Posterior cingulate gyrus (tissue), 11 donors: Measurements from ENCODE around the gene RFX2.

Experiments
- DNase-seq, 10 donors: peaks; one replicate each; pipeline versions ENCODE4 v3.0.0 to v3.0.0-alpha.2; 2020 to 2021; ENCODE audit warnings: mixed read lengths in 3 of 10
- intact Hi-C: fragments of 100-400 bp; cut with DNase I; formaldehyde crosslinking; loops from one replicate; pipeline ENCODE4 v1.15.1; 2023

Gene RFX2

DNA sequence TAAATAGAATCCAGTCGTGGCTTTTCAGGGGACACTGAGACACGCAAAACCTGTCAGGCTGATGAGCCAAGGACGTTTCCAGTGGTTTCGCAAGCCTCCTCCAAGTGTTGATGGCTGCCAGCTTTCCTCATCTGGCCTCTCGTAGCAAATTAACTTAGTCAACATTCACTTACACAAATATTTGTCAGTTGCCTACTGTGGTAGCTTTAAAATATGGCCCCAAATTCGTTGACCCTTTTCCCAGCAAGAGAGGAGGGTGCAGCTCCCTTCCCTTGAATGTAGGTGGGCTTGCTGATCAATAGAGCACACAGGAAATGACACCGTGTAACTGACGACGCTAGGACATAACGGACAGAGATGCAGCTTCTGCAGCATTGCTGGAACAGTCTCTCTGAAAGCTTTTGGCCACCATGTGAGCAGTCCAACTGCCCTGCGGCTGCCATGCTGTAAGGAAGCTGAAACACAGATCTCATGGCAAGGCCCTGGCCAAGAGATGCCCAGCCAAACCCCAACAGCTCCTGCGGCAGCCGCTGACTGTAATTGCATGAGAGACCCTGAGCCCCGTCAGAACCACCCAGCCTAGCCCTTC, 126.8 kb downstream of the RFX2 start:
- peak in 1 of 10 donors; percentile 11 for DNase-seq
- intact Hi-C loops: no loop called here

GRCh38 chr19:5978606-5979552, 131.4 kb downstream of the RFX2 start:
- intact Hi-C loops: loop anchor here (5.0 kb wide), 1 partner anchor 77 kb away; the partner anchor contains the start of genes NDUFA11 and VMAC
- peak in 1 of 10 donors; percentile 36 for DNase-seq

GRCh38 chr19:5977785-5978605, 132.3 kb downstream of the RFX2 start, which contains the start of gene RANBP3:
Gene RANBP3, minus strand, starts transcription at chr19:5978140. Its CDS starts 58 bp downstream, at chr19:5978082.
- intact Hi-C loops: loop anchor here (5.0 kb wide), 1 partner anchor 76 kb away; the partner anchor contains the start of genes NDUFA11 and VMAC

DNA sequence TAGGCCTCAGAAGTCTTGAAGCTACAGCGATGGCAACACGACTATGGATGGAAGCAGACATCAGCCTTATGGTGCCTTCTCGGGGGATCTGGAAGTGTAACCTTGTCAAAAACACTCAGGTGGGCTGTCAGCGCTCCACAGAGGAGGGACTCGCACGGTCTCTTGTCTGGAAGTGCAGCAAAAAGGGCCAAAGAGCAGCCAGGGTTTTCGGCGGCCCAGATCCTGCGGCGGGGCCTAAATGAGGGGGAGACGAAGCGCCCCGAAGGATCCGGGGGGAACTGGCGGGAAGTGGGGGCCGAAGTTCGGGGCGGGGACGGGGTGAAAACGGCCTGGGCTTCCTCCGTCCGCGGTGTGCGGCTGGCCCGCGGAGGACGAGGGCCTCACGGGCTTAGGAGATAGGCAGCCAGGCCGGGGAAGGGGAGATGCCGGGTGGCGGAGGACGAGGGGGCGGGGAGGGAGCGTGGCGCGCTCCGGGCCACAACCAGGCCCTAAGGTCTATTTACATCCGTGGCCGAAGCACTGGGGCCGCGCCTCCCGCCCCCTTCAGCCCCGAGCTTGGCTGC, 133.0 kb downstream of the RFX2 start:
- peak in 1 of 10 donors; percentile 32 for DNase-seq
- intact Hi-C loops: loop anchor here (5.0 kb wide), 1 partner anchor 75 kb away; the partner anchor contains the start of genes NDUFA11 and VMAC

More at GRCh38 chr19:5977785-5978605, 132.3 kb downstream of the RFX2 start, which contains the start of gene RANBP3:
- peak; percentile 94 to 100 (median 97) for DNase-seq

DNA sequence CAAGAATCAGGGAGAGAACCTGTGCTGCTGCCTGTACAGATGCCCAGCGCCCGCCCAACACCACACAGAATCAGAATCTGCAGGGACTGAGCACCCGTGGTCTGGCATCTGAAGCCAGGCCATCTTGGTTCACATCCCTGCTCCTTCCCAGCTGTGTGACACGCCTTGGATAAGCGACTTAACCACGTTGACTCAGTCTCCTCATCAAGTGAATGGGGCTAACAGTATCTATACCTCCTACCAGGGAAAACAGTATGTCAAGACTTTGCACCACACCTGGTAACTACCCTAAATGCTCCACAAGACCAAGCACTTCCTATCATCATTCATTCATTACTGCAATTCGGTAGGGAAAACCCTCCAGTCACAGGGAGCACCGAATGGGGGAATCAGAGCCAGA, 133.5 kb downstream of the RFX2 start:
- no peak for DNase-seq
- intact Hi-C loops: loop anchor here (5.0 kb wide), 1 partner anchor 74 kb away; the partner anchor contains the start of genes NDUFA11 and VMAC

GRCh38 chr19:5975388-5975728, 134.9 kb downstream of the RFX2 start:
- intact Hi-C loops: loop anchor here (5.0 kb wide), 1 partner anchor 73 kb away; the partner anchor contains the start of genes NDUFA11 and VMAC
- no peak for DNase-seq

DNA sequence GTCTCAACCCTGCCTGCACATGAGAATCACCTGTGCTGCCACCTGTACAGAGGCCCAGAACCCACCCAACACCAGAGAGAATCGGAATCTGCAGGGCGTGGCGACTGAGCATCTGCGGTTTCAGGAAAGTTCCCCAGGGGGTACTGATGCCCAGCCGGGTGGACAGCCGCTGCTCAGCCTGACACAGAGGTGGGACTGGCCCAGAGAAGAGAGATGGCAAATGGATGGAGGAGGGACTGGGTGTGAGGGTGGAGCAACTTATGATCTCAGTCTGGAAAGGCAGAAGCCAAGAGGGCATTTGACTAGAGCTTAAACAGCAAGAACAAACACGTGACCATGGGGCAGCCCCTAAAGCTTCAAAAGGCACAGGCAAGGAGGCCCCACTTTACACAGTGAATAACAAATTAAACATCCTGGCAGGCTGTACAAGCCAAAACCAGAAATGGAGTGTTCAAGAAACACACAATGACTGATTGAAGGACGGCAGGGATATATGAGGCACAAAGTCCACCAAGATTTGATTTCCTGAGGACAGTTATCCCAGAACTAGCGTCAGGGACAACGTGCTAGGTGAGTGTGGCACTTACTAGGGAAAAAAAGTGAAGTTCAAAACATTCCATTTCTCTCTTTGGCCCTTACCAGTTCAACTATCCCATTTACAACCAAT, 135.4 kb downstream of the RFX2 start:
- intact Hi-C loops: loop anchor here (5.0 kb wide), 1 partner anchor 73 kb away; the partner anchor contains the start of genes NDUFA11 and VMAC
- peak in 1 of 10 donors; percentile 56 for DNase-seq

GRCh38 chr19:5973867-5974635, 136.2 kb downstream of the RFX2 start:
- intact Hi-C loops: no loop called here
- peak in 1 of 10 donors; percentile 57 for DNase-seq

DNA sequence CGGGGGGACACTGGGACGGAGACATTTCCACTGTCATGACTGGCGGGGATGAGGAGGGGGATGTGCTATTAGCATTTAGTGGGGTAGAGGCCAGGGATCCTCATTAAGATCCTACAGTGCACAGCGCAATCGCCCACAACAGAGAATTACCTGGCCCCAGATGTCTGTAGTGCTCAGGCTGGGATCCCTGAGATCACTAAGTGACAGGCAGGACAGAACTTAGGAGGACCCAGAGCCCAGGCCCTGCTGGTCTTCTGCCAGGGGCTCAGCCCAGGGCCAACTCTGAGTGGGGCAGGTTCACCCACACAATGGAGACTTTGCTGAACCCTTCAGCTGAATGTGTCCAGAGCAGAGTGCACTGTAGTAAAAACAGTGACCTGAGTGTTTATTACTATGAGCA, 136.9 kb downstream of the RFX2 start:
- peak in 1 of 10 donors; percentile 61 for DNase-seq
- intact Hi-C loops: no loop called here

- intact Hi-C loops: no loop called here
- peak in 1 of 10 donors; percentile 1 for DNase-seq
These were observed 138.0 kb downstream of the RFX2 start for GRCh38 chr19:5972355-5972731.

GRCh38 chr19:5971714-5972354, 138.5 kb downstream of the RFX2 start:
- peak in 1 of 10 donors; percentile 14 for DNase-seq

GRCh38 chr19:5969476-5969875, 140.8 kb downstream of the RFX2 start:
- DNase-seq: peak in 2 of 10 donors; percentile 37 to 54
- intact Hi-C loops: loop anchor here (5.0 kb wide), 1 partner anchor 53 kb away; no protein-coding TSS in a partner anchor

More at GRCh38 chr19:5971714-5972354, 138.5 kb downstream of the RFX2 start:
- intact Hi-C loops: no loop called here

GRCh38 chr19:5968431-5969373, 141.6 kb downstream of the RFX2 start:
- intact Hi-C loops: loop anchor here (5.0 kb wide), 1 partner anchor 54 kb away; no protein-coding TSS in a partner anchor
- DNase-seq: peak in 2 of 10 donors; percentile 66 to 82

GRCh38 chr19:5967994-5968430, 142.3 kb downstream of the RFX2 start:
- intact Hi-C loops: loop anchor here (5.0 kb wide), 1 partner anchor 54 kb away; no protein-coding TSS in a partner anchor
- DNase-seq: peak in 9 of 10 donors; percentile 46 to 93 (median 78)

DNA sequence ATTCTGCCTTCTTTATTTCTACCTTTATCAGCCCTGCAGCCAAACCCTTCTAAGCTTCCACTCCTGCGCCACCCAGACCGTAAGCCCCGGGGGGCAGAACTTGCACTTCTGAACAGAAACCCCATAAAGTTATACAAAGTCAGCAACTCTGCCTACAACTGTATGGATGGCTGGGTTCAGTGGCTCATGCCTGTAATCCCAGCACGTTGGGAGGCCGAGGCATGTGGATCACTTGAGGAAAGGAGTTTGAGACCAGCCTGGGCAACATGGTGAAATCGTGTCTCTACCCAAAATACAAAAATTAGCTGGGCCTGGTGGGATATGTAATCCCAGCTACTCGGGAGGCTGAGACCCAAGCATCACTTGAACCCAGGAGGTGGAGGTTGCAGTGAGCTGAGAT, 142.7 kb downstream of the RFX2 start:
- DNase-seq: peak in 2 of 10 donors; percentile 52 to 60
- intact Hi-C loops: loop anchor here (5.0 kb wide), 1 partner anchor 55 kb away; no protein-coding TSS in a partner anchor

- intact Hi-C loops: loop anchor here (5.0 kb wide), 1 partner anchor 55 kb away; no protein-coding TSS in a partner anchor
These were observed 143.4 kb downstream of the RFX2 start for GRCh38 chr19:5966941-5967340.

More at GRCh38 chr19:5966941-5967340, 143.4 kb downstream of the RFX2 start:
- DNase-seq: peak in 1 of 10 donors; percentile 29
